ENCODE results near the gene VPS26B.
"Not testable (repeated sequence)": the region's sequence is repeated elsewhere in the genome, so short reads cannot be mapped to it uniquely, and the experiment has no call there.

The VPS26B gene

DNA sequence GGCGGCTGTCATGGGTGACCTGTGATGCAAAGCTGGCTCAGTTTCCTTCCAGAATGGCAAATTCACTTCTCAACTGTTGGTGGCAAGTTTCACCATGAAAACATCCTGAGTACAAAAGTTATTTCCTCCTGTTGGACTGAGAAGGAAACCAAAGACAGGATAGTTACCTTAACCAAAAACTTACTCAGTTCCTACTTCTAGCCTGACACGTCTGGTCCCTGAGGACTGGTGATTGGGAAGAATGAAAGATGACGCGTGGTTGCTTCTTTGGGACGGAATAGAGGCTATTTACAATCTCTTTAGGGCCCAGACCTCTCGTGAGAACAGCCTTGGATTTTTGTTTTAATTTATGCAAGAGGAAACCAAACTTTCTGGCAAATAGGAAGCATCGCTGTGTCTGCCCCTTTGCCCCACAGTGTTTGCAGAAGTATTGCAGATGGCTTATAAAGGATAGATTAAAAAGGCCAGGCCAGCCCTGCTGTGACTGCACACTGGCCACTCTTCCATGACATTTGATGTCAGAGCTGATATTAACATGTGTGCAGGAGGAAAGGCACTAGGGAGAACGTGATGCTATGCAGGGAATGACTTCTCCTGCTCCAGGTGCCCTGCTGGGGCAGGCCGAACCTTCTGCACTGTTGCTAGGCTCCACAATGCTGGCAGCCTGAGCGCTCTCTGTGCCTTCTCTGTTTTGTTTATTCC, 7.6 kb downstream of the VPS26B start:
- no peak for DNase-seq (ENCODE audit: low read depth, low spot score)

DNA sequence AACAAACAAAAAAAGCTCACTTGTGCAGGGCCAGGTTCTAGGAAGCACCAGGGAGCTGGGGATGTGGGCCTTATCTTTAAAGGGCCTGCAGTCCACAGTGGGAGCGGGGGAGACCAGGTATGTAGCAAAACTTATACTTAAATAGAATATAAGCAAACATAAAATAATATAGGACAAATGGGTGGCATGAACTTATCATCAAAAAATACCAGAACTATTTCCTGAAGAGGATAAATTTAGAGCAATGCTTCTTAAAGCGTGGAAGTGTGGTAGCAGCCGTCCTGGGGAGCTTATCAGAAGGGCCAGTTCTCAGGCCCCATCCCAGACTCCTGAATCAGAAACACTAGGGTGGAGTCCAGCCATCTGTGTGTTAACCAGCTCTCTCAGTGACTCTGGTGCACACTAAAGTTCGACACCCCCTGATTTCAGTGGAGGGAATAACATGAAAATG, 9.3 kb downstream of the VPS26B start:
- DNase-seq (ENCODE audit: low read depth, low spot score) = no peak

DNA sequence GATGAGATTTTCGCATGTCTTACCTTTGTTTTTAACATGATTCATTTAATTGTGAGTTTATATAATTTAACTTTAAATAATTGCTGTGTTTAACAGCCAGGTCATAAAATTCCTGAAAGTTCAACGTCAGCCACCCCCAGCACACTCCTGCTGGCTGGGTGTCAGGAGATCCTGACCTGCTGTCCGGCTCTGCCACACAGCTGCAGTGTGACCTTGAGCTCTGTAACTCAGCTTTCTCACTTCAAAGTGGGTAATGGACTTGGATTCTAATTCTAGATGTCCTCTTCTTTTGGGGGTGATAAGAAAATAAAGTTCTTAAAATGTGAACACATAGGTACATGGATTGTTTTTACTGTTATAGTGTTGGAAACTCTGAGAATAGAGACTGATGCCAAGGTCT, 10.9 kb downstream of the VPS26B start:
- no peak for DNase-seq (ENCODE audit: low read depth, low spot score)

DNA sequence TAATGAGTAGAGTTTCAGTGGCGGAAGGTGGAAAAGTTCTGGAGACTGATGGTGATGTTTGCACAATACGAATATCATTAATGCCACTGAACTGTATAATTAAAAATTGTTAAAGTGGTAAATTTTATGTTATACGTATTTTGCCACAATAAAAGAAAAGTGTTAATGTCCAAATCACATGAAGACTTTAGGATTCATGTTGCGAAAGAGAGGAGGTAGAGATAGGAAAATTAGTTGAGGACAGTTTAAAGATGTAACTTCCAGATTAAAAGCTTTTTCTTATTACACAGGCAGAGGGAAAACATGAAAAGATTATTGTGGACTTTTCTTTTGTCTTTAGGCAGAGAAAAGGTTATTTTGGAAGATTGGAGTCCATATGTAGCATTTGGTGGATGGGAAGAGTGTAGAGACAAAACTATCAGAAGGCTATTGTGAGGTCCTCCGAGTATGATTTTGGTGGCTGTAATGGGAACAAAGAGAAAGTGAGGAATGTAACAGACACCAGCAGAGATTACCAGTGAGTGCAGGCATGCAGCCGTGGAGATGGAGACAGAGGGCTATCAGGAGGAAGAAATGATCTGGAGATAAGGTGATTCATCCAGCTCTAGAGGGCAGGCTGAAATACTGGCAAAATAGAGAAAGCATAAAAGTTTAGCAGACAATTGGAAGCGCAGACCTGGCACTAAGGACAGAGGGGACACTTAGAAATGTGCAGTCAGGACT, 12.5 kb downstream of the VPS26B start:
- DNase-seq (ENCODE audit: low read depth, low spot score) = no peak

DNA sequence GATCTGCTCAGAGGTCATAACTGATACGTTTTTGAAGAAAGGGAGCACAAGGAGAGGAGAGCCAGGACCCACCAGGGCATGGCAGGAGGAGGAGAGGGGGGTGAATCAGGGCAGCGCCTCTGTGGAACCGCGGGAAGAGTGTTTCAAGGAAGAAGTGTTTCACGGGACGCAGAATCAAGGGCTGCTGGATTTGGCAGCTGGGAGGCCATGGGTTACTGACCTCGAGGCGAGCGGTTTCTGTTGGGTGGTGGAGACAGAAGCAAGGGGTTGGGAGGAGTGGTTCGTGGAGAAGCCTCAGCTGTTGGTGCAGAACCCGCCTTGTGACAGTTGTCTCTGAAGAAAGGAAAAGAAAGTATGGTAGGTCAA, 13.1 kb downstream of the VPS26B start:
- no peak for DNase-seq (ENCODE audit: low read depth, low spot score)

DNA sequence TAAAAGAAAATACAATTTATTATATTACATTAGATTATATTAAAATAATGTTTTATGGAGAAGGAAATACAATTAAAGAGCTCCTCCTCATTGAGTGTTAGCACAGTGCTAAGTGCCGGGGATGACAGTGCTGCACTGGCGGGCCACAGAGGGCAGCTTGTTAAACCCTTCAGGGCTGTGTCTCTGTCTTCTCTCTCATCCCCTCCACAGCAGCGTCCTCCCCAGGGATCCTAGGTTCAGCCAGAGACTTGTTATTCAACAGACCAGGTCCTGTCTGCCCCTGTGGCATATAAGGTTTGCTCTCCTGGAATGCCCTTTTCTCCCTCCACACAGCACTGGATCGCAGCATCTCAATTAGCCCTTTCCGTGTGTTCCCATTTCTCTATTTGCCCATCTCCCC, 14.5 kb downstream of the VPS26B start:
- no peak for DNase-seq (ENCODE audit: low read depth, low spot score)

DNA sequence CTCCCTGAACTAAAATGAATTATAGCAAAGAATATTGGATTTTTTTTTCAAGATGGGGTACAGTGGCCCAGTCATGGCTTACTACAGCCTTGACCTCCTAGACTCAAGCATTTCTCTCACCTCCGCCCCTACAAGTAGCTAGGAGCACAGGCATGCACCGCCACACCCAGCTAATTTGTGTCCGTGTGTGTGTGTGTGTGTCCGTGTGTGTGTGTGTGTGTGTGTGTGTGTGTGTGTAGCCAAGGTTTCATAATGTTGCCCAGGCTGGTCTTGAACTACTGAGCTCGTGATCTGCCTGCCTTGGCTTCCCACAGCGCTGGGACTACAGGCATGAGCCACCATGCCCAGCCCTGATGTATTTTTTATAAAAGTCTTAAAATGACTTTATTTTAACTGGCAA, 16.1 kb downstream of the VPS26B start:
- no peak for DNase-seq (ENCODE audit: low read depth, low spot score)

DNA sequence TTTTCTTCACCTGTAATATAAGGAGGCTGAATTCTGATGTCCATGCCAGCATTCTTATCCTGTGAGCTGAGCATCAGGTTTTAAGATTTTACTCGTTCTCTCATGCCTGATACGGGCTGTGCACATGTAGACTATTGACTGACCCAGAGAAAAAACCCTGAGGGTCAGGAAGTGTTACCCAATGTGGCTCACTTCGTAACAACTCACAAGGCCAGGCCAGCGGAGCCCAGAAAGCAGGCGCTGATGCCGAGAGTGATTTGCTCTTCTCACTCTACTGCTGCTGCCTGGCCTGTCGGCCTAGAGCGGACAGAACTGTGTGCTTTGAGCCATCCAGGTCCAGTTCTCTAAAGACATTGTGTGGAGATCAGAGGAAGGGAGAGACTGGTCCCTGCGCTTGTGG, 17.9 kb downstream of the VPS26B start:
- DNase-seq (ENCODE audit: low read depth, low spot score) = no peak

DNA sequence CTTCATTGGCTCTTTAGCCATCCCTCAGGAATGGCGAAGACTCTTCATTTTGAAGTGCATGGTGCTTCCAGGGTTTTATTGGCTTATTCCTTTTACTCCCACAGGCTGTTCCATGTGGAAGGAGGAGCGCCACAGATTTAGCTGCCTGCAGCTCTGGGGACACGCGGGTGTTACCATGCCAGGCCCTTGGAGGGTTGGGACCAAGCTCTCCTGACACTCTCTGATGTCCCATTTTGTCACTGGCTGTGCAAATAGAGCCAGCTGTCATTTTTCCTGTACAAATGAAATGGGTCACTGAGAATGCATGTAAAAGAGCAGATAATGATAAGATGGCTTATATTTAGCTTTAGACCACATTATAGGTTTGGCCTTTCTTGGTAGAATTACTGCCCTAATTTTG, 19.4 kb downstream of the VPS26B start:
- no peak for DNase-seq (ENCODE audit: low read depth, low spot score)

DNA sequence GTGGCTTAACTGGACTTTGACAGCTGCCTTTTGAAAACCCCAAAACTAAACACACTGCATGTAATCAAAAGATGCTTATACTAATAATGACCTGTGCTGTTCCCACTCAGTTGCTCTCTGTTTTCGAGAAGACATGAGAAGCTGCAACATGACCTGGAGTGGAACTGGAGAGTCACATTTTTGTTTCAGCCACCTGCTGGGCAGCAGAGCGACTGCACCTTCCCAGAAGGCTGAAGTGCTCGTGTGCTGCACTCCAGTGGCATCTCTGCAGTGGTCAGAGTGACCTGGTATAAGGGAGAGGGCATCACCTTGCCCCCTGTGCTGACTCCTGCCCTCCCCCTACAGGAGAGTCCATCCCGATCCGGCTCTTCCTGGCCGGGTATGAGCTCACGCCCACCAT, 20.1 kb downstream of the VPS26B start:
- no peak for DNase-seq (ENCODE audit: low read depth, low spot score)

DNA sequence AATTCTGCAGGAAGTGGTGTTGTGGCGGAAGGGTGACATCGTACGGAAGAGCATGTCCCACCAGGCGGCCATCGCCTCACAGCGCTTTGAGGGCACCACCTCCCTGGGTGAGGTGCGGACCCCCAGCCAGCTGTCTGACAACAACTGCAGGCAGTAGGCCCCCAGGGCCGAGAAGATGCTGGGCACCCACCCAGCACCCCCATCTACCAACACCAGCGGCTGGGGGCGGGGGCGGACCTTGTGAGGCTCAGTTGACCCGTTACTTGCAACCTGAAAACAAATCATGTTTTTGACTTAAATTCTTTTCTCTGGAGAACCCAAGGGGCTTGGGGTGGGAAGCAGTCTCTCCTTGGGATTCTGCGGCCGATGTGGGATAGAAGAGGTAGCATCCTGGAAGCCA, 21.0 kb downstream of the VPS26B start:
- DNase-seq (ENCODE audit: low read depth, low spot score) = no peak

DNA sequence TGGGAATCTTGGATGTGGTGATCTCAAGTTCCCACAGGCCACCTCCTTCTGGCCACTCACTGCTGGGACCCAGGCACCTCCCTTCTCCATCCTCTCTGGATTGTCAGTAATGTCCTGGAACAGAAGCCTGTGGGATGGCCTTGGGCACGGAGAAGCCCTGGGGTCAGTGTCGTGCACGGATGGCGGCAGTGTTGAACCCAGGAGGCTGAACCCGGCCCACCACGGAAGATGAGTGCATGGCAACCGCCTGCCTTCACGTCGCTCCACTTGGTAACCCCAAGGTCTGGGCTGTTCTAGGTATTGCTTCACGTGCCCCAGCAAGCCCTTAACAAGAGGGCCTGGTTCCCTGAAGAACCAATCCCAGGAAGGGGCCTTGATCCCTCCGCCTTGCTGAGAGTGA, 21.6 kb downstream of the VPS26B start:
- DNase-seq (ENCODE audit: low read depth, low spot score) = no peak

DNA sequence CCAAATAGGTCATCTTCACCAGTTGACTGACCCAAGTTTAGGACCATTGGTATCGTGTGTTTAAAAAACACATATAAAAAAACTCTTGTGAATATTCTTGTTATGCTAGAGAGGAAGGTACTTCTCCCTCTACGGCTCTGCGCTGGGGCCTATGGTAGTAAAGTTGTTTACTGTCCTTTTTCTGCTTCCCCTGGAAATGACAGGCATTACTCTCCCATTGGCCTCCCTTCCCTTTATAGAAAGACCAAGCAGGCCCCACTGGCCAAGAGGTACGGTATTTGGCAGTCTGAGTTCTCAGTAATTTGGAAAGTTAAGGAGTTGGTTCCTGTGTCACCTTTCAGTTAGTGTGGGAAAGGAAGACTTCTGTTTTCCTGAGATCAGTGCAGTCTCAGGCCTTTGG, 22.2 kb downstream of the VPS26B start:
- DNase-seq (ENCODE audit: low read depth, low spot score) = no peak

DNA sequence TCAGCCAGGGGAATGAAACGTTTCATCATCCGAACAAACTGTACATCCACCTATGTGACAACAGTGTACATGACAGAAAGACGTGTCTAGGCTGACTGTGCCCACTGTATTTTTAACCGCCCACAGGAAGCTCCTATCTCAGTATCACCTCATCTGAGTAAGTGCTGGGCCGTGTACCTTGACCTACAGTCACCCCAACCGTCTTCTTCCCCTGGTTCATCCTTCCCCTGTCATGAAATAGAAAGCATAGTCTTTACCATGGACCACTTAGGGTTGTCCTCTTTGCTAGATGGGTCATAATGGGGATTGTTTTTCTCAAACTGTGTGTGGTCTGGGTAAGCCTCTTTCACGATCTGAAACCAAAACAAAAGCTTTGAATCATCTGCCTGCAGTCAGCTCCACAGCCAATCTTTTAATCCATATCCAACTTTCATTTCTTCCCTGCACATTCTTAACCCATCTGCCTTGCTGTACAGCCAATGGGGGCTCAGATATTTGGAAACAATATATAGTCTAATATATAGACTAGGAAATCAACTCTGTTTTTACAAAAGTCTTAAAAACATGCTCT, 24.5 kb downstream of the VPS26B start:
- DNase-seq (ENCODE audit: low read depth, low spot score) = no peak

DNA sequence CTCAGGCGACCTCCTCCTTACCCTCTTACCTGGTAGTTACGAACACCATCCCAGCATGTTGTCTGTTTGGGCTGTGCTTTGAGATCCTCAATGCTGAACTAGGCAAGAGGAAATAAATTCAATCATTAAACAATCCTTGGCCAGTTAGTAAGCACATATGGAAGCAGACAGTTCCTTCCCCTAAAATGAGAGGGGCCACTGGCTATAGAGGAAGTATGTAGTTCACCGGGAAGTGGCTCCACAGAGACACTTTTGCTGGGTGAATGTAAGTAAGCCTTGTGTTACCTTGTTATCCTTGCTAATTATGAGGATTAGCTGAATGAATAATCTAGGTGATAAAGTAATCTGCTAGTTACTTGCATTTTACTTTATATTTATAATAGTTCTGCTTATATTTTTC, 25.8 kb downstream of the VPS26B start:
- no peak for DNase-seq (ENCODE audit: low read depth, low spot score)

DNA sequence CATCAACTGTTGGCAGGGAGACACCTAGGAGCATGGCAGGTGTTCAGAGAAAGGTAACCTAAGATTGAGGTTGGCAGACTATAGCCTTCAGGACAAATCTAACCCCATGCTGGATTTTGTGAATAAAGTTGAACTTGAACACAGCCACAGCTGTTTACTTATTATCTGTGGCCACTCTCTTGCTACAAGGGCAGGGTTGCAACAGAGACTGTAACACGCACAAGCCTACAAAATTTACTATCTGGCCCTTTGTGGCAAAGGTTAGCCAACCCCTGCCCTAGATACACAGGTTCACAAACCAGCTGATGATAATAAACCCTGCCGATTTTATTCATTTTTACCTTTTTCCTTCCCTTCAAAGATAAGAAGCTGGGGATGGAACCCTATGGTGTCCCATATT, 26.2 kb downstream of the VPS26B start:
- no peak for DNase-seq (ENCODE audit: low read depth, low spot score)

DNA sequence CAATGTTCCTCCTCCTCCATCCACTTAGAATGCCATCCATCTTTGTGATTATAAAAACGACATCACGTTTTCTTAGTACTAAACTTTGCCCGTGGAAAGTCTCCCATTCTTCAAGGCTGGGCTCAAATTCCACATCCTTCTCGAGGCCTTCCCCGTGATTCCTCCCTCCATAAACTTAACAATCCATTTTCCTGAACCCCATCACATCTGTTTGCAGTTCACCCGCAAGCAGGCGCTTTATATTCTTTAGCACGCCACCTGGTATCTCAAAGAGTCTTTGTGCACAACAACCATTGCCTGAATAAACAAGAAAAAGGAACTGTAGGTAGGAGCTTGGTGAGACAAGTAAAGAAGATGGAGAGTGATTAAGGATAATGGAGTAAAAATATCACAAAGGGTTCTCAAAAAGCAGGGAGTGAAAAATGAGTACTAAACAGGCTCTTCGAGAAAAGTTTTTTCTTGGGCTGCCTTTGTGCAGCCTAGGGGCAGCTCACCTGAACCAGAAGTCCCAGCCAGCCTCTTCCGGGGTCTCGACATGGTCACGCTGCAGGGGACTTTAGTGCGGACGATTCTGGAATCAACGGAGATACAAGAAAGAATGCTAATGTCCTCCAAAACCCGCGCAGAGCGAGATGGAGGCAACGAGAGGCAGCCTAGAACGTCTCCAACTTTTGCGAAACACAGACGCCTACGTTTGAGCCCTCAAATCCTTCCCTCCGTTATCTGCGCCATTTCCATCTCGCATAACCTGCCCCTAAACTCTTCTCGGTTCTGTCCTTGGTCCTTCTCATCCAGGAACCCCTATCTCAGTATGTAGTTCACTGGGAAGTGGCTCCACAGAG, 28.1 kb downstream of the VPS26B start:
- no peak for DNase-seq (ENCODE audit: low read depth, low spot score)

DNA sequence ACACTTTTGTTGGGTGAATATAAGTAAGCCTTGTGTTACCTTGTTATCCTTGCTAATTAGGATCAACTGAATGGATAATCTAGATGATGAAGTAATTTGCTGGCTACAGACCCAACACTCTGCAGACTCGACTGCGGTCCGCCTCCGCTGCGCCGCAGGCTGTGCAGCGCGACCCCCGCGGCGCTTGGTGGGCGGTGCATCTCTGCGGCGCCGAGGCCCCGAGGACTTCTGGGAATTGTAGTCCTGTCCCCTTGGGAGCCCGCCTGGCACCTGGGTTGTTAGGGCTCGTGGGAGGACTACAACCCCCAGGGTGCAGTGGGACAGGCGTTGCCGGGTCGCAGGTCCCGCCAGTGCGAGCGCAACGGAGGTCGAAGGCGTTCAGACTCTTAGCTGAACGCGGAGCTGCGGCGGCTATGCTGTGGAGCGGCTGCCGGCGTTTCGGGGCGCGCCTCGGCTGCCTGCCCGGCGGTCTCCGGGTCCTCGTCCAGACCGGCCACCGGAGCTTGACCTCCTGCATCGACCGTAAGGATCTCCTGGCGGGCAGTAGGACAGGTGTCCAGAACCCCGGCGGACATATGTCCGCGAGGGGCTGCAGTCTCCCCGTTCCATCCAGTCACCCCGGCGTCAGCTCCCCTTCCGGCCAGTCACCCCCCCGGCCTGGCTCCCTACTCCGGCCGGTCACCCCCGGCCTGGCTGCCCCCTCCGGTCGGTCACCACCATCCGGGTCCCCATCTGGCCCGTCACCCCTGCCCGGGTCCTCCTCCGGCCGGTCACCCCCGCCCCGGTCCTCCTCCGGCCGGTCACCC, 28.9 kb downstream of the VPS26B start, which contains the start of the genes ACAD8 and THYN1:
TSS of gene ACAD8 (plus strand) at position 381 of the 806 bp plus-strand sequence. CDS start at position 414, 33 bp downstream.
TSS of gene THYN1 (minus strand) at position 165 of the 806 bp plus-strand sequence. CDS start 470 bp downstream, outside the sequence.
- DNase-seq (ENCODE audit: low read depth, low spot score) = peak; percentile 92

DNA sequence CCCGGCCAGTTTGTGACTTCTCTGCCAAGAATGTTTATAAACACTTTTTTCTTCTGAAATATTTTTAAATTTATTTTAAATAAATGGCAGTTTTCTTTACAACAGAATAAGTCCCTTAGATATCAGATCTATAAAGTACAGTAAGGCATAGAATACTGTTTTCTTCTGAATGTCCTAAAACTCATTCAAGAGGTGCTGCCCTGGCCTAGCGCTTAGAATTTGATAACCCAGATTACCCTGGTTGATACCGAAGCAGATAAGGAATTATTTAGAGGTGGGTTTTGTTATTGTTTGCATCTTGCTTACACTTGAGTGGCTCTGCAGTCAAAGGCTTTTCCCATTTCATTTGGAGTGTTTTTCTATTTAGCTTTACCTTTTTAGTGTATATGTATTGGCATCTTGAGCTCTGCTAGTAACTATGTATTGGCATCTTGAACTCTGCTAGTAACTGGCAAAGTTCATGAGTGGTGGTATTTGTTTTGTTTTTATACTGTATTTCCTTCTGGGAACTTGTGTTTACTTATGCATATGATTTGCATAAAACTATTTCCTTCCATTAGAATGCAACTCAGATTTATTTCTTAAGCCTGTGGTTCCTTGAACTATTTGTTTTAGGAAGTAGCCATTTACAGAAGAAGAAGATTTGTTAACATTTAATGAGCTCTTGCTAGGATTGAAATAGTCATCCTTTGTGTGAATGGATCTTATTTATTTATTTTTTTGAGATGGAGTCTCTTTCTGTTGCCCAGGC, 30.1 kb downstream of the VPS26B start:
- no peak for DNase-seq (ENCODE audit: low read depth, low spot score)

DNA sequence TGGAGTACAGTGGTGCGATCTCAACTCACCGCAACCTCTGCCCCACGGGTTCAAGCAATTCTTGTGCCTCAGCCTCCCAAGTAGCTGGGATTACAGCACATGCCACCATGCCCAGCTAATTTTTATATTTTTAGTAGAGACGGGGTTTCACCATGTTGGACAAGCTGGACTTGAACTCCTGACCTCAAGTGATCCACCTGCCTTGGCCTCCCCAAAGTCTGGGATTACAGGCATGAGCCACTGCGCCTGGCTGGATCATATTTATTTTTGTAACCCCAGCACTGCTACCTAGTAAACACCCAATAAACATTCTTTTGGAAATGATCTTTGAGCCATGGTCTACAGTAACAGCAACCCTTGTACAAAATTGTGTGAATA, 30.7 kb downstream of the VPS26B start:
- not testable (repeated sequence) for DNase-seq (ENCODE audit: low read depth, low spot score)

All from smooth muscle cell of the brain vasculature (primary cell).